Measurements from ENCODE around the gene SGO1. TPM values are rescaled to one million over a fixed set of nuclear protein-coding genes. Genes with fewer than 3 reads are reported as not detected.

Gene SGO1
- total RNA-seq, 1 donor from 2014 or later = 5.0 TPM

DNA sequence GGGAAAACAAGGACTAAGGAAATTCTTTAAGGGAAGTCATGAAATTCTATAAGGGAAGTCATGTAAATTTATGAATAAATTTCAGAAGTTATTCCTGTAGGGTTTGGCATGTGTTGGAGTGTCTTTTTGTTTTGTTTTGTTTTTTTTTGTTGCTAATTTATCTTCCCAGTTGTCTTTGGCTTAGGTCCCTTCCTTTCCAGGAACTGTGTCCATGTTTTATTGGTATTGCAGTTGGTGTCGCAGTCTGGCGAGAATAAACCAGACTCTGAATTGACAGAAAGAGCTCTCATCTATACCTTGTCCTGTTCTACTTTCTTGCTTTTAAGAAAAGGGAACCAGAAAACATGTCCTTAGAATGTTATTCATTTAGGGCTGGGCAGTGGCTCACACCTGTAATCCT is 57.6 kb downstream of the SGO1 start:
- H3K36me3 Mint-ChIP-seq (ENCODE audit: unreplicated experiment) = no peaks in the 10 kb centered on the region
- H3K9me3 Mint-ChIP-seq (ENCODE audit: unreplicated experiment) = peaks cover 2% of the 10 kb centered on the region
- DNase-seq = no peak
- no peak overlapping the region for H3K4me3 Mint-ChIP-seq (ENCODE audit: unreplicated experiment)
- no peaks in the 10 kb centered on the region for H3K4me1 Mint-ChIP-seq (ENCODE audit: low read depth, unreplicated experiment)
- TF ChIP-seq, protein P1, sequence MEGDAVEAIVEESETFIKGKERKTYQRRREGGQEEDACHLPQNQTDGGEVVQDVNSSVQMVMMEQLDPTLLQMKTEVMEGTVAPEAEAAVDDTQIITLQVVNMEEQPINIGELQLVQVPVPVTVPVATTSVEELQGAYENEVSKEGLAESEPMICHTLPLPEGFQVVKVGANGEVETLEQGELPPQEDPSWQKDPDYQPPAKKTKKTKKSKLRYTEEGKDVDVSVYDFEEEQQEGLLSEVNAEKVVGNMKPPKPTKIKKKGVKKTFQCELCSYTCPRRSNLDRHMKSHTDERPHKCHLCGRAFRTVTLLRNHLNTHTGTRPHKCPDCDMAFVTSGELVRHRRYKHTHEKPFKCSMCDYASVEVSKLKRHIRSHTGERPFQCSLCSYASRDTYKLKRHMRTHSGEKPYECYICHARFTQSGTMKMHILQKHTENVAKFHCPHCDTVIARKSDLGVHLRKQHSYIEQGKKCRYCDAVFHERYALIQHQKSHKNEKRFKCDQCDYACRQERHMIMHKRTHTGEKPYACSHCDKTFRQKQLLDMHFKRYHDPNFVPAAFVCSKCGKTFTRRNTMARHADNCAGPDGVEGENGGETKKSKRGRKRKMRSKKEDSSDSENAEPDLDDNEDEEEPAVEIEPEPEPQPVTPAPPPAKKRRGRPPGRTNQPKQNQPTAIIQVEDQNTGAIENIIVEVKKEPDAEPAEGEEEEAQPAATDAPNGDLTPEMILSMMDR (IDR thresholded peaks at IDR 0.05; ENCODE audit: partially characterized antibody, unreplicated experiment) = no peak
- H3K27me3 Mint-ChIP-seq (ENCODE audit: unreplicated experiment) = no peaks in the 10 kb centered on the region
- no peak overlapping the region for H3K27ac Mint-ChIP-seq (ENCODE audit: unreplicated experiment)

DNA sequence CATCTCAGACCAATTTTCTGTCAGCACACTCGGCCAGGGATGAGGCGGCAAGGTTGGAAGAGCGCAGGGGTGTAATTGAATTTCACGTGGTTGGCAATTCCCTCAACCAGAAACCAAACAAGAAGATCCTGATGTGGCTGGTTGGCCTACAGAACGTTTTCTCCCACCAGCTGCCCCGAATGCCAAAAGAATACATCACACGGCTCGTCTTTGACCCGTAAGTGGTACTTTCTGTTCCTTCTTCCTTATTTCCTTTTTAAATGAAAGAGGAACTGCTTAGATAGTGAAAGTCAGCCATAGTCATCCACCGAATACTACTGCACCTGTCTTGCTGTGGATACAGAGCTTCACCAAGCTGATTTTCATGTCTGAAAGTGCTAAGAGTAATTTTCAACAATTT is 60.1 kb downstream of the SGO1 start:
- Mint-ChIP-seq H3K36me3 (ENCODE audit: unreplicated experiment) (no peaks in the 10 kb centered on the region), H3K4me1 (ENCODE audit: low read depth, unreplicated experiment) (no peaks in the 10 kb centered on the region), H3K9me3 (ENCODE audit: unreplicated experiment) (peaks cover 2% of the 10 kb centered on the region), H3K27me3 (ENCODE audit: unreplicated experiment) (peaks cover 1% of the 10 kb centered on the region), H3K4me3 (ENCODE audit: unreplicated experiment) (no peak overlapping the region), H3K27ac (ENCODE audit: unreplicated experiment) (no peak overlapping the region)
- TF ChIP-seq, protein P1 (IDR thresholded peaks at IDR 0.05; ENCODE audit: partially characterized antibody, unreplicated experiment) = no peak
- DNase-seq = no peak

DNA sequence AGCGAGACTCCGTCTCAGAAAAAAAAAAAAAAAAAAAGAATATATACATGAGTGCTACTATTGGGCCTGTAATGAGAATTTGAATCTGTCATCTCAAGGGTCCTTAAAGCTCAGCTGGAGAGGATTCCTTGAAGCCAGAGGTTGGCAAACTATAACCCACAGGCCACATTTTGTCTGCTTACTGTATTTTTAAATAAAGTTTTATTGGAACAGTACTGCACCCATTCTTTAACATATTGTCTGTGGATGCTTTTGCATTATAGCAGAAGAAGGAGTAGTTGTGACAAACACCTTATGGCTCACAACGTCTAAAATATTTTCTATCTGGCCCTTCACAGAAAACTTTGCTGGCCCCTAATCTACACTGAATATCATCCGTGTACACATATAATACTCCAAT is 60.7 kb downstream of the SGO1 start:
- TF ChIP-seq, protein P1 (IDR thresholded peaks at IDR 0.05; ENCODE audit: partially characterized antibody, unreplicated experiment) = no peak
- peaks cover 1% of the 10 kb centered on the region for H3K27me3 Mint-ChIP-seq (ENCODE audit: unreplicated experiment)
- no peak for DNase-seq
- no peak overlapping the region for H3K4me3 Mint-ChIP-seq (ENCODE audit: unreplicated experiment)
- no peaks in the 10 kb centered on the region for H3K36me3 Mint-ChIP-seq (ENCODE audit: unreplicated experiment)
- H3K9me3 Mint-ChIP-seq (ENCODE audit: unreplicated experiment) = peaks cover 2% of the 10 kb centered on the region
- no peaks in the 10 kb centered on the region for H3K4me1 Mint-ChIP-seq (ENCODE audit: low read depth, unreplicated experiment)
- H3K27ac Mint-ChIP-seq (ENCODE audit: unreplicated experiment) = no peak overlapping the region

DNA sequence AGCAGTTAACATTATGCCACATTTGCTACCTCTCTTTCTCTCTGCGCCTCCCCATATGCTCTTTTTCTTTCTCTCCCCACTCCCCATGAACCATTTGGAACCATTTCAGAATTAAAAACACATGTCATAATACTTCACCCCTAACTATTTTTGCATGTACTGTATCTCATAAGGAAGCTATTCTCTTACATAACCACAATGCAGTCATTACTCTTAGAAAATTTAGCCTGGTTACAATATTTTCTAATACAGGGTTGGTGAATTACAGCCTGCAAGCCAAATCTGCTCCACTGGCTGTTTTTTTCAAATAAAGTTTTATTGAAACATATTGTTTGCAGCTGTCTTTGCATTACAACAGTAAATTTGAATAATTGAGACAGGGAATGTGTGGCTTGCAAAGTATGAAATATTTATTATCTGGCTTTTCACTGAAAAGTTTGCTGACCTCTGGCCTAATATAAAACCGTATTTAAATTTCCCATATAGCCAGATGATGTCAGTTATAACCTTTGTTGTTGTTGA is 62.8 kb downstream of the SGO1 start:
- peaks cover 2% of the 10 kb centered on the region for H3K9me3 Mint-ChIP-seq (ENCODE audit: unreplicated experiment)
- no peaks in the 10 kb centered on the region for H3K4me1 Mint-ChIP-seq (ENCODE audit: low read depth, unreplicated experiment)

DNA sequence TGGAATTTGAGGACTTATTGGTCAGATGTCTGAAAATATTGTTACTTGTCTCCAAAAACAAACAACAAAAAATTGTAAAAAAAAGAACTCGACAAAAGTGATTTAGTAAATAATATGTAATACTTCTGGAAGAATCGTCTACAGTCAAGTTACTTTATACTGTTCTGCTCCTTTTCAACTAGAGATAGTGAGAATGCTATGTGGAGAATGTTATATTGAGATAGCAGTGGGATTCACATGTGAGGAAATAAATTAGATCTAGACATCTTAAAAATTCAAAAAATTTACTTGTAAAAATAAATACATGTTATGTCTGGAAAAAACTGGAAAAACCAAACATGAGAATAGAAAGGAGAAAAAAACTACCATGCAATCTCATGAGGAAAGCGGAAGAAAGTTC is 64.9 kb downstream of the SGO1 start:
- H3K27me3 Mint-ChIP-seq (ENCODE audit: unreplicated experiment) = peaks cover 1% of the 10 kb centered on the region
- H3K27ac Mint-ChIP-seq (ENCODE audit: unreplicated experiment) = no peak overlapping the region
- DNase-seq = no peak
- H3K36me3 Mint-ChIP-seq (ENCODE audit: unreplicated experiment) = no peaks in the 10 kb centered on the region
- no peak overlapping the region for H3K4me3 Mint-ChIP-seq (ENCODE audit: unreplicated experiment)
- H3K9me3 Mint-ChIP-seq (ENCODE audit: unreplicated experiment) = peaks cover 2% of the 10 kb centered on the region
- H3K4me1 Mint-ChIP-seq (ENCODE audit: low read depth, unreplicated experiment) = no peaks in the 10 kb centered on the region
- TF ChIP-seq, protein P1 (IDR thresholded peaks at IDR 0.05; ENCODE audit: partially characterized antibody, unreplicated experiment) = no peak

More for the DNA sequence above, 62.8 kb downstream of the SGO1 start:
- no peak for DNase-seq
- no peaks in the 10 kb centered on the region for H3K36me3 Mint-ChIP-seq (ENCODE audit: unreplicated experiment)
- TF ChIP-seq, protein P1 (IDR thresholded peaks at IDR 0.05; ENCODE audit: partially characterized antibody, unreplicated experiment) = no peak
- no peak overlapping the region for H3K27ac Mint-ChIP-seq (ENCODE audit: unreplicated experiment)
- no peak overlapping the region for H3K4me3 Mint-ChIP-seq (ENCODE audit: unreplicated experiment)
- peaks cover 1% of the 10 kb centered on the region for H3K27me3 Mint-ChIP-seq (ENCODE audit: unreplicated experiment)

Small RNAs within 50 kb of the gene (microRNA-seq; reads per million reads assigned to microRNA genes)
- gene MIR3135A (ENCODE audit: unreplicated experiment) = 2.5 reads per million, percentile 17 among the genes with 10 or more reads in this experiment

Other genes with a start within 250 kb of the SGO1 start
- gene RAB5A, start 239.1 kb downstream of the SGO1 start, total RNA-seq (ENCODE audit: unreplicated experiment) = 81.8 TPM
- not detected for gene PP2D1, start 173.9 kb downstream of the SGO1 start, total RNA-seq (ENCODE audit: unreplicated experiment)
- gene KAT2B, start 145.8 kb downstream of the SGO1 start, total RNA-seq (ENCODE audit: unreplicated experiment) = 13.6 TPM